Neural cell (in vitro differentiated cells): ENCODE results near the gene RXRB. TPM values are rescaled to one million over a fixed set of nuclear protein-coding genes. Genes with fewer than 3 reads are reported as not detected.

ENCODE experiments used
- H2AFZ ChIP-seq: fragments of 200-600, 300-800 bp; sonication (generic), shearing (Covaris generic); 2 replicates; pipeline ENCODE4 v1.6.0; 2014; ENCODE audit warnings: low read depth, mild to moderate bottlenecking, antibody characterized with exemption, low read length, moderate library complexity
- H3F3A ChIP-seq: fragments of 200-600 bp; shearing (Covaris generic); 2 replicates; pipeline ENCODE4 v1.6.1; 2016; ENCODE audit warnings: mild to moderate bottlenecking, moderate library complexity, mixed read lengths, antibody characterized with exemption, low read length; ENCODE audit not compliant: insufficient read depth, poor library complexity, severe bottlenecking
- H3K27ac ChIP-seq: fragments of 200-600, 300-800 bp; sonication (generic), shearing (Covaris generic); 2 replicates; pipeline ENCODE4 v1.5.1; 2014; ENCODE audit warnings: mild to moderate bottlenecking, low read length, moderate library complexity
- H3K27me3 ChIP-seq: fragments of 300-800, 200-600 bp; sonication (generic), shearing (Covaris generic); 2 replicates; pipeline ENCODE4 v1.6.0; 2014; ENCODE audit warnings: mild to moderate bottlenecking, low read depth, low read length, moderate library complexity; ENCODE audit not compliant: insufficient read depth
- H3K36me3 ChIP-seq: fragments of 300-800, 200-600 bp; sonication (generic), shearing (Covaris generic); 2 replicates; pipeline ENCODE4 v1.5.1; 2014; ENCODE audit warnings: mild to moderate bottlenecking, antibody characterized with exemption, low read length, moderate library complexity; ENCODE audit not compliant: insufficient read depth
- H3K4me2 ChIP-seq: fragments of 300-800, 200-600 bp; sonication (generic), shearing (Covaris generic); 2 replicates; pipeline ENCODE4 v1.6.0; 2014; ENCODE audit warnings: mild to moderate bottlenecking, low read length
- H3K4me3 ChIP-seq: fragments of 300-800, 200-600 bp; sonication (generic), shearing (Covaris generic); 2 replicates; pipeline ENCODE4 v1.5.1; 2014; ENCODE audit warnings: mild to moderate bottlenecking, low read length, moderate library complexity
- H3K79me2 ChIP-seq: fragments of 200-600 bp; shearing (Covaris generic); replicated peaks from 2 replicates; pipeline ENCODE4 v1.6.0; 2014; ENCODE audit warnings: mild to moderate bottlenecking, low read length, moderate library complexity; ENCODE audit not compliant: insufficient read depth
- H3K9ac ChIP-seq: fragments of 300-800, 200-600 bp; sonication (generic), shearing (Covaris generic); 2 replicates; pipeline ENCODE4 v1.6.1; 2016; ENCODE audit warnings: mild to moderate bottlenecking, low read length, mixed read lengths
- H3K9me2 ChIP-seq: fragments of 200-600 bp; shearing (Covaris generic); 2 replicates; pipeline ENCODE4 v1.6.1; 2016; ENCODE audit warnings: mild to moderate bottlenecking, low read length, mixed read lengths; ENCODE audit not compliant: insufficient read depth
- H3K9me3 ChIP-seq: fragments of 200-600, 300-800 bp; sonication (generic), shearing (Covaris generic); 2 replicates; pipeline ENCODE4 v1.6.1; 2016; ENCODE audit warnings: mild to moderate bottlenecking, mixed run types, low read length, moderate library complexity, mixed read lengths
- H4K20me1 ChIP-seq: fragments of 200-600 bp; shearing (Covaris generic); 2 replicates; pipeline ENCODE4 v1.6.1; 2016; ENCODE audit warnings: mild to moderate bottlenecking, mixed run types; ENCODE audit not compliant: insufficient read depth
- EP300 ChIP-seq: fragments of 450-650 bp; conservative IDR thresholded peaks from 2 replicates; pipeline ENCODE4 v1.6.1; 2014; ENCODE audit warnings: antibody characterized with exemption, mild to moderate bottlenecking, moderate library complexity; ENCODE audit not compliant: poor library complexity, severe bottlenecking
- EZH2 ChIP-seq: fragments of 200-600, 300-800 bp; shearing (Covaris generic), sonication (generic); IDR thresholded peaks from 2 replicates; pipeline ENCODE4 v1.6.1; 2014; ENCODE audit warnings: antibody characterized with exemption, low read length, borderline replicate concordance, mild to moderate bottlenecking; ENCODE audit not compliant: insufficient read depth, poor library complexity, severe bottlenecking
- MXI1 ChIP-seq: fragments of 450-650 bp; conservative IDR thresholded peaks from 2 replicates; pipeline ENCODE4 v1.6.1; 2014; ENCODE audit warnings: antibody characterized with exemption, mild to moderate bottlenecking; ENCODE audit not compliant: poor library complexity, severe bottlenecking
- POLR2AphosphoS5 ChIP-seq: IDR thresholded peaks from 2 replicates; pipeline ENCODE4 v1.6.1; 2012
- RAD21 ChIP-seq: fragments of 450-650 bp; conservative IDR thresholded peaks from 2 replicates; pipeline ENCODE4 v1.6.1; 2014; ENCODE audit warnings: antibody characterized with exemption, mild to moderate bottlenecking, moderate library complexity
- SMC3 ChIP-seq: fragments of 450-650 bp; conservative IDR thresholded peaks from 2 replicates; pipeline ENCODE4 v1.6.1; 2014; ENCODE audit warnings: antibody characterized with exemption, mild to moderate bottlenecking, moderate library complexity; ENCODE audit not compliant: poor library complexity
- TAF1 ChIP-seq: IDR thresholded peaks from 2 replicates; pipeline ENCODE4 v1.6.1; 2012; ENCODE audit warnings: low read depth
- polyA plus RNA-seq: library from polyadenylated mRNA; depleted of rRNA; stranded (reverse); fragments of >200 nt; gene quantifications from 2 replicates; pipeline ENCODE4 v1.2.3, GENCODE V29; 2014
- TF ChIP-seq, protein P1 (sequence below): IDR thresholded peaks from 2 replicates; pipeline ENCODE4 v1.6.1; 2012; ENCODE audit warnings: borderline replicate concordance
- TF ChIP-seq, protein P2 (sequence below): fragments of 450-650 bp; IDR thresholded peaks from 2 replicates; pipeline ENCODE4 v1.5.1; 2014; ENCODE audit warnings: antibody characterized with exemption, mild to moderate bottlenecking, moderate library complexity; ENCODE audit not compliant: poor library complexity, severe bottlenecking

RXRB gene
- polyA plus RNA-seq, 1 donor from 2014 or later, result 60.7 TPM

DNA sequence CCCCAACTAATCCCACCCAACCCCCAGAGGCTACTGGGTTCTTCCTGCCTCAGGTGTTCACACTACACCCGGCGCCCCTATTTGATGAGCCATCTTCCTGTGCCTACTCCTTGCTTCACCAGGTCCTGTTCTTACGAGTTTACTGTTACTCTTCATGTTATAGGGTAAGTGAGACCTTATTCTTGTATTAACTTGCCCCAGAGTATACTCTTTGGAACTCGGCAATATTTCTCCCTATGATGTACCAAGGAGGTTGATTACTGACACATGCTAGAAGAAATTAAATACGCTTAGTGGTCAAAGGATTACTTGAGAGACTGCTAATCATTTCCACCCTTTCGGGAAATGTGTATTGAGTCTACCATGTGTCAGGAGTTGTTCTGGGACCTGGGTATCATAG, 16.8 kb upstream of the RXRB start:
- peaks cover 5% of the 10 kb centered on the region for H3K27me3 ChIP-seq
- no peaks in the 10 kb centered on the region for H4K20me1 ChIP-seq
- no peak overlapping the region for H3K4me3 ChIP-seq
- no peak overlapping the region for H2AFZ ChIP-seq
- H3F3A ChIP-seq, result no peaks in the 10 kb centered on the region
- no peak overlapping the region for H3K27ac ChIP-seq
- no peak overlapping the region for H3K4me2 ChIP-seq
- H3K9ac ChIP-seq, result no peak overlapping the region
- H3K36me3 ChIP-seq, result no peaks in the 10 kb centered on the region
- H3K9me2 ChIP-seq, result no peaks in the 10 kb centered on the region
- TF ChIP-seq EP300, result no peak
- TF ChIP-seq EZH2, result no peak
- H3K79me2 ChIP-seq, result no peaks in the 10 kb centered on the region
- no peaks in the 10 kb centered on the region for H3K9me3 ChIP-seq

DNA sequence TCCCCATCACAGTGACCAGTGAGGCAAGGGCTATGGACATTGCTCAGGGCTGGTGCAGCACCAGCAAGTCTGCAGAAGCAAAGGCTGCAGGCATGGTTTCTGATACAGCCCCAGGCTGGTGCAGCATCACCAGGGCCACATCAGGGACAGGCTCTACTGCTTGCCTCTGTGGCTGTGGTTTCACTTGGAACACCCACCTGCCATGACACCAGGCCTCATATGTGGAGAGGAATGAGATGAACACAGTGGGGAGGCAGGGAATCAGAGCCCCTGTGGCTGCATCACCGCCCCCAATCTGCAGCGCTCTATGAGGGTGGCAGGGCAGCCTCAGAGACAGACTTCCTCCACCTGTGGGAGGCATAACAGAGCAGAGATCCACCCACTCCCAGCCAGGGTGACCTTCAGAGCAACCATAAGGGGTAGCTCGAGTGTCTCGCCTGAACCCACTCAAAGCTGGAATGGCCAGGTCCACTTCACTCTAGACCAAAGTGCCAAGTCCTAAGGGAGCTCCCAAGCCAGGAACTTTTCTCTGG, 15.7 kb upstream of the RXRB start:
- Histone ChIP-seq H3K9ac (no peak overlapping the region), H3K4me3 (no peak overlapping the region), H4K20me1 (no peaks in the 10 kb centered on the region), H3K9me3 (no peaks in the 10 kb centered on the region), H2AFZ (no peak overlapping the region), H3K79me2 (no peaks in the 10 kb centered on the region), H3K27ac (no peak overlapping the region), H3F3A (no peaks in the 10 kb centered on the region), H3K27me3 (peaks cover 5% of the 10 kb centered on the region), H3K9me2 (no peaks in the 10 kb centered on the region), H3K36me3 (no peaks in the 10 kb centered on the region), H3K4me2 (no peak overlapping the region)
- TF ChIP-seq, protein P1, sequence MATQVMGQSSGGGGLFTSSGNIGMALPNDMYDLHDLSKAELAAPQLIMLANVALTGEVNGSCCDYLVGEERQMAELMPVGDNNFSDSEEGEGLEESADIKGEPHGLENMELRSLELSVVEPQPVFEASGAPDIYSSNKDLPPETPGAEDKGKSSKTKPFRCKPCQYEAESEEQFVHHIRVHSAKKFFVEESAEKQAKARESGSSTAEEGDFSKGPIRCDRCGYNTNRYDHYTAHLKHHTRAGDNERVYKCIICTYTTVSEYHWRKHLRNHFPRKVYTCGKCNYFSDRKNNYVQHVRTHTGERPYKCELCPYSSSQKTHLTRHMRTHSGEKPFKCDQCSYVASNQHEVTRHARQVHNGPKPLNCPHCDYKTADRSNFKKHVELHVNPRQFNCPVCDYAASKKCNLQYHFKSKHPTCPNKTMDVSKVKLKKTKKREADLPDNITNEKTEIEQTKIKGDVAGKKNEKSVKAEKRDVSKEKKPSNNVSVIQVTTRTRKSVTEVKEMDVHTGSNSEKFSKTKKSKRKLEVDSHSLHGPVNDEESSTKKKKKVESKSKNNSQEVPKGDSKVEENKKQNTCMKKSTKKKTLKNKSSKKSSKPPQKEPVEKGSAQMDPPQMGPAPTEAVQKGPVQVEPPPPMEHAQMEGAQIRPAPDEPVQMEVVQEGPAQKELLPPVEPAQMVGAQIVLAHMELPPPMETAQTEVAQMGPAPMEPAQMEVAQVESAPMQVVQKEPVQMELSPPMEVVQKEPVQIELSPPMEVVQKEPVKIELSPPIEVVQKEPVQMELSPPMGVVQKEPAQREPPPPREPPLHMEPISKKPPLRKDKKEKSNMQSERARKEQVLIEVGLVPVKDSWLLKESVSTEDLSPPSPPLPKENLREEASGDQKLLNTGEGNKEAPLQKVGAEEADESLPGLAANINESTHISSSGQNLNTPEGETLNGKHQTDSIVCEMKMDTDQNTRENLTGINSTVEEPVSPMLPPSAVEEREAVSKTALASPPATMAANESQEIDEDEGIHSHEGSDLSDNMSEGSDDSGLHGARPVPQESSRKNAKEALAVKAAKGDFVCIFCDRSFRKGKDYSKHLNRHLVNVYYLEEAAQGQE, result no peak

DNA sequence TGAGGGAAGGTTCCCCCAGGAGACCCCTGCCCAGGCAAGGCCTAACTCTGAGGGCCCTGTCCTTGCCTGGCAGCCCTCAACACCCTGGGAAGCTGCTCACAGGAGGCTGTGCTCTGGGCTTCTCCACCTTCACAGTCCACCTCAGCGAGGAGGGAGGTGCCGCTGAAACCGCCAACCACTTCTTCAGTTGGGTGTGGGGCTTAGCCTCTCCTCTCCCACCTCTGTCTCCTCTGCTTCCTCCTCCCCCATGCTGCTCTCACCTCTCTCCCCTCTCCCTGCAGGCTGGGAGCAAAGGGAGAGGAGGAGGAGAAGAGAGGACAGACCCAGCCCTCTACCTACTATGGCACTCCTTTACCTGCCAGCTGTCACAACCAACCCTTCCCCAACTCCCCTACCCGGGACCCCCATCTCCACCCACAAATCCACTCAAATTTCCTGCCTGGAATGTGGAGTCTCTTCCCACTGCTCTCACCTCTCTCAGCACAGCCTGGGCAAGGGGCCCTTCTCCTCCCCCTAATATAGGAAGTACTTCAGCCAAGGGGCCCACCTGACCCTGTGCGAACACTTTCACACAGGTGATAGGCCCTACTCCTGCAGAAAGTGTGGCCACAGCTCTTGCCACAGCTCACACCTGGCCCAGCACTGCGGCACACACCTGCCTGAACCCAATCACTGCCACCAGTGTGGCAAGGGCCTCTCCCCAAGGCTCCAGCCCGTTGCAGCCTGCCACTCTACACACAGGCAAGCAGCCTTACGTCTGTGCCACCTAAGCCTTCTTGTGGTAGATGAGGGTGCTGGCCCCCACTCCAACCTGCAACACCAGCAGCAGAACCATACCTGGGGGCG, 15.0 kb upstream of the RXRB start:
- no peaks in the 10 kb centered on the region for H3K9me3 ChIP-seq
- H3K9me2 ChIP-seq, result no peaks in the 10 kb centered on the region
- no peak overlapping the region for H3K4me2 ChIP-seq
- TF ChIP-seq TAF1 (no peak), EP300 (no peak), RAD21 (no peak), SMC3 (no peak), EZH2 (no peak), POLR2AphosphoS5 (no peak), MXI1 (no peak)
- TF ChIP-seq, protein P2, sequence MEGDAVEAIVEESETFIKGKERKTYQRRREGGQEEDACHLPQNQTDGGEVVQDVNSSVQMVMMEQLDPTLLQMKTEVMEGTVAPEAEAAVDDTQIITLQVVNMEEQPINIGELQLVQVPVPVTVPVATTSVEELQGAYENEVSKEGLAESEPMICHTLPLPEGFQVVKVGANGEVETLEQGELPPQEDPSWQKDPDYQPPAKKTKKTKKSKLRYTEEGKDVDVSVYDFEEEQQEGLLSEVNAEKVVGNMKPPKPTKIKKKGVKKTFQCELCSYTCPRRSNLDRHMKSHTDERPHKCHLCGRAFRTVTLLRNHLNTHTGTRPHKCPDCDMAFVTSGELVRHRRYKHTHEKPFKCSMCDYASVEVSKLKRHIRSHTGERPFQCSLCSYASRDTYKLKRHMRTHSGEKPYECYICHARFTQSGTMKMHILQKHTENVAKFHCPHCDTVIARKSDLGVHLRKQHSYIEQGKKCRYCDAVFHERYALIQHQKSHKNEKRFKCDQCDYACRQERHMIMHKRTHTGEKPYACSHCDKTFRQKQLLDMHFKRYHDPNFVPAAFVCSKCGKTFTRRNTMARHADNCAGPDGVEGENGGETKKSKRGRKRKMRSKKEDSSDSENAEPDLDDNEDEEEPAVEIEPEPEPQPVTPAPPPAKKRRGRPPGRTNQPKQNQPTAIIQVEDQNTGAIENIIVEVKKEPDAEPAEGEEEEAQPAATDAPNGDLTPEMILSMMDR, result no peak
- TF ChIP-seq, protein P1, result no peak
- H3K9ac ChIP-seq, result no peak overlapping the region
- H3F3A ChIP-seq, result no peaks in the 10 kb centered on the region
- no peak overlapping the region for H2AFZ ChIP-seq
- no peaks in the 10 kb centered on the region for H3K79me2 ChIP-seq
- H3K27ac ChIP-seq, result no peak overlapping the region
- no peaks in the 10 kb centered on the region for H4K20me1 ChIP-seq
- peaks cover 5% of the 10 kb centered on the region for H3K27me3 ChIP-seq
- no peak overlapping the region for H3K4me3 ChIP-seq
- H3K36me3 ChIP-seq, result no peaks in the 10 kb centered on the region
